Skin epidermis (tissue), 12 donors: ENCODE measurements around the gene HBE1.

Source experiments
- H3K27ac ChIP-seq, 21 experiments: fragments of 200-600 bp; sonication (generic) in 11 of 21; one replicate each; pipeline ENCODE4 v1.5.0; 2020; ENCODE audit warnings: mild to moderate bottlenecking in 3 of 21, inconsistent platforms in 2 of 21, moderate library complexity in 2 of 21
- H3K4me3 ChIP-seq, 7 experiments: fragments of 200-600 bp; sonication (generic) in 2 of 7; one replicate each; pipeline ENCODE4 v1.5.0; 2020; ENCODE audit warnings: inconsistent platforms in 2 of 7, mild to moderate bottlenecking in 2 of 7, moderate library complexity in 1 of 7

The HBE1 gene

GRCh38 chr11:5239046-5239445 lies 30.7 kb downstream of the HBE1 start:
- Histone ChIP-seq H3K27ac (no peak overlapping the region), H3K4me3 (no peak overlapping the region)

- Histone ChIP-seq H3K27ac (no peak overlapping the region), H3K4me3 (no peak overlapping the region)
Observed at GRCh38 chr11:5238486-5238885, 31.3 kb downstream of the HBE1 start.

DNA sequence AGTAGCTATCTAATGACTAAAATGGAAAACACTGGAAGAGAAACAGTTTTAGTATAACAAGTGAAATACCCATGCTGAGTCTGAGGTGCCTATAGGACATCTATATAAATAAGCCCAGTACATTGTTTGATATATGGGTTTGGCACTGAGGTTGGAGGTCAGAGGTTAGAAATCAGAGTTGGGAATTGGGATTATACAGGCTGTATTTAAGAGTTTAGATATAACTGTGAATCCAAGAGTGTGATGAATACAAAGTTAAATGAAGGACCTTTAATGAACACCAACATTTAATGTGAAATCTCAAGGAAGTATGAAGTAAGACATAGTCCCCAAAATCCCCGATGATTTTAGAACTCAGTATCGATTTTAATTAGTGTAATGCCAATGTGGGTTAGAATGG lies 32.3 kb downstream of the HBE1 start:
- H3K27ac ChIP-seq = no peak overlapping the region
- no peak overlapping the region for H3K4me3 ChIP-seq

DNA sequence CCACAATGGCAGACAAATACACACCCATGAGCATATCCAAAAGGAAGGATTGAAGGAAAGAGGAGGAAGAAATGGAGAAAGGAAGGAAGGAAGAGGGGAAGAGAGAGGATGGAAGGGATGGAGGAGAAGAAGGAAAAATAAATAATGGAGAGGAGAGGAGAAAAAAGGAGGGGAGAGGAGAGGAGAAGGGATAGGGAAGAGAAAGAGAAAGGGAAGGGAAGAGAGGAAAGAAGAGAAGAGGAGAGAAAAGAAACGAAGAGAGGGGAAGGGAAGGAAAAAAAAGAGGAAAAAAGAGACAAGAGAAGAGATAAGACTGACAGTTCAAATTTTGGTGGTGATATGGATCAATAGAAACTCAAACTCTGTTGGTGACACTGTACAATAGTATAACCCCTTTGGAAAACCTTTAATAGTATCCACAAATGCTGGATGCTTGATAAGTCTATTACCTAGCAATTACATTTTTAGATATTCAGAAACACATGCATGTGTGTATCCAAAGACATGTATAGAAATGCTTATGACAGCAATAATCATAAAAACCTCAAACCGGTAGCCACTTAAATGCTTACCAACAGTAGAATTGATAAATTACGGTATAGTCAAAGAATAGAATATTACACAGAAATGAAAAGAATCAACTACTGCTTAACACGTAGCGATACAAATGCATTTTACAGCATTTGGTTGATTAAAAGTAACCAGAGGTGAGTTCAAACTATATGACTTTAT lies 34.2 kb downstream of the HBE1 start:
- no peak overlapping the region for H3K4me3 ChIP-seq
- no peak overlapping the region for H3K27ac ChIP-seq

DNA sequence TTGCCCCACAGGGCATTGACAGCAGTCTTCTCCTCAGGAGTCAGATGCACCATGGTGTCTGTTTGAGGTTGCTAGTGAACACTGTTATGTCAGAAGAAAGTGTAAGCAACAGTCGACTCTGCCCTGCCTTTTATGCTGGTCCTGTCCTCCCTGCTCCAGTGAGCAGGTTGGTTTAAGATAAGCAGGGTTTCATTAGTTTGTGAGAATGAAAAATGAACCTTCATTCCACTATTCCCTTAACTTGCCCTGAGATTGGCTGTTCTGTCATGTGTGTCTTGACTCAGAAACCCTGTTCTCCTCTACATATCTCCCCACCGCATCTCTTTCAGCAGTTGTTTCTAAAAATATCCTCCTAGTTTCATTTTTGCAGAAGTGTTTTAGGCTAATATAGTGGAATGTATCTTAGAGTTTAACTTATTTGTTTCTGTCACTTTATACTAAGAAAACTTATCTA lies 35.3 kb downstream of the HBE1 start, which contains the start of gene HBD:
HBD (minus strand) TSS at position 103 of the 454 bp plus-strand sequence; CDS start at position 53, 50 bp downstream.
- H3K4me3 ChIP-seq = no peak within 1 kb of the TSS
- H3K27ac ChIP-seq = no peak within 1 kb of the TSS

DNA sequence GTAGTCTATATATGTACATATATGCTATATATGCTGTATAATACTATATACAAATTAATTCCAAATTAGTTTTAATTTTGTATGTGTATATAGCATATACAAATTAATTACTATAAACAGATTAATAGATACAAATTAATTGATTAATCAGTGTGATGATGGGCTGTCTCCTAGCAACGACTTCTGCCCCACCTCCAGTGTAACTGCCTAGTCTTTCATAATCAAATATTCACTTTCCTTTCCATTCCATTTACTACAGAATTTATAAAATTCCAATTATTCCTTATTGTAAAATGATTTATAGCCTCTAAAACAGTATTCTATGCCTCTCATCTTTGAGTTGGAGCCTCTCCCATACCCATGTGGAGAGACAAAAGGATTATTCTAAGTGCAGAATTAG lies 36.4 kb downstream of the HBE1 start:
- Histone ChIP-seq H3K27ac (no peak overlapping the region), H3K4me3 (no peak overlapping the region)

DNA sequence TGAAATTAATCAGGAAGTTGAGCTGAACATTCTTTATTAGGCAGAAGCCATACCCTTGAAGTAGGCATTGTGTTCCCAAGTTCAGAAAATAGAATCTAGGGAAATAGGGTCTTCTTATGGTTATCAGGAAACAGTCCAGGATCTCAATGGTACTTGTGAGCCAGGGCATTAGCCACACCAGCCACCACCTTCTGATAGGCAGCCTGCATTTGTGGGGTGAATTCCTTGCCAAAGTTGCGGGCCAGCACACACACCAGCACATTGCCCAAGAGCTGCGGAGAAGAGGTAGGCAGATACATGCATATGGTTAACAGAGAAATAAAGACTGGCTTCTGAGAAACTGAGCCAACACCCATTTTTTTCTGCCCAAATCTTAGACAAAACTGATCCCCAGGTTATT lies 36.9 kb downstream of the HBE1 start:
- H3K4me3 ChIP-seq = no peak overlapping the region

DNA sequence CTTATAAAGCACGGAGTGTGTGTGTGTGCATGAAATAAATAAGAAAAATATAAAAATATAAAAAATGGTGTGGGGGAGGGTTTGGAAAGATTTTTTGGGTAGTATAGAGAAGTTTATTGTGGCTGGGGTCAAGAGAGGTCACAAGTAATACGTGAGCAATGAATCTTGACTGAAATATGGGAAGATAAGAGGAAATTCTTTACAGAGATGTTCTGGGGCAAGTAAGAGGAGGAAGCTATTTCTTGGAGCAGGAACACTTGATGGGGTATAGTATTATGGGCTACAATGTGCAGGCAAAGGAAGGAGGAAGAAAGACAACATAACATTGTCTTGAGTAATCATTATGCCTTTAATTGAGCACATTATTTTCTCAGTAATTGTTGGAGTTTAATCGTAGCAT lies 37.6 kb downstream of the HBE1 start:
- Histone ChIP-seq H3K27ac (no peak overlapping the region), H3K4me3 (no peak overlapping the region)

More for the DNA sequence above, 36.9 kb downstream of the HBE1 start:
- no peak overlapping the region for H3K27ac ChIP-seq

- H3K27ac ChIP-seq = no peak overlapping the region
- no peak overlapping the region for H3K4me3 ChIP-seq
Observed at GRCh38 chr11:5231111-5231510, 38.6 kb downstream of the HBE1 start.

DNA sequence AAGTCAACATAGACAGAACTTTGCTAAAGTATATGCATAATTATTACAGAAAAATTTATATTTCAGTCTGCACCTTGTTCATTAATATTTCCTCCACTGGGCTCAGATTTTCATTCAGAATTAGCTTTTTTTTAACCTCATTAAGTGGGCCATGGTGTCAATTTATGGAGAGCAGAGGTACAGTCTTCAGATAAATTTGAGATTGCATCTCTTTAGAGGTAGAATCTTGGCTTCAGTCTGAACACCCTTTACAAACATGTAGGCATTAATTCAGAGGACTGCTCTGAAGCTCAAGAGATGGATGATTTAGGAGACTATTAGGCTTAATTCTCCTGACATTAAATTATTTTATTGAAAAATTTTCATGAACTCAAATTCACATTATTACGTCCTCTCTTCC lies 39.5 kb downstream of the HBE1 start:
- H3K27ac ChIP-seq = no peak overlapping the region

GRCh38 chr11:5229796-5230195 lies 39.9 kb downstream of the HBE1 start:
- no peak overlapping the region for H3K27ac ChIP-seq

More for the DNA sequence above, 39.5 kb downstream of the HBE1 start:
- no peak overlapping the region for H3K4me3 ChIP-seq

GRCh38 chr11:5229356-5229755 lies 40.4 kb downstream of the HBE1 start:
- no peak overlapping the region for H3K4me3 ChIP-seq
- H3K27ac ChIP-seq = no peak overlapping the region

More at GRCh38 chr11:5229796-5230195, 39.9 kb downstream of the HBE1 start:
- H3K4me3 ChIP-seq = no peak overlapping the region

DNA sequence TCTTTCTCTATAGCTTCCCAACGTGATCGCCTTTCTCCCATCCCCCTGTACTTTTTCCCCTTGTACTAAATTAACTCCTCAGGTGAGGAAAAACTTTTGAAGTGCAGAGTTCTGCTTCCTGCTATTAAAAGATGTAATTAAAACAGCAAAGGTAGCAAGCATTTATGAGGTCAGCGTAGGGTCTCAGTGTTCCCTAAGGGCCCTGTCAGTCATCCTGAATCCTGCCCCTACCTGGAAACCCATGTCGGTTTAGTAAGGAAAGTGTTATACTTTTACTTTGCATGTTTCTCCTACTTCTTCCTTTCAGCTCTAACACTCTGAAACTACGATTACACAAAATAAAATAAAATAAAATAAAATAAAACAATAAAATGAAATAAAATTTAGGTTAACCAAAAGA lies 41.6 kb downstream of the HBE1 start:
- H3K4me3 ChIP-seq = no peak overlapping the region
- no peak overlapping the region for H3K27ac ChIP-seq

DNA sequence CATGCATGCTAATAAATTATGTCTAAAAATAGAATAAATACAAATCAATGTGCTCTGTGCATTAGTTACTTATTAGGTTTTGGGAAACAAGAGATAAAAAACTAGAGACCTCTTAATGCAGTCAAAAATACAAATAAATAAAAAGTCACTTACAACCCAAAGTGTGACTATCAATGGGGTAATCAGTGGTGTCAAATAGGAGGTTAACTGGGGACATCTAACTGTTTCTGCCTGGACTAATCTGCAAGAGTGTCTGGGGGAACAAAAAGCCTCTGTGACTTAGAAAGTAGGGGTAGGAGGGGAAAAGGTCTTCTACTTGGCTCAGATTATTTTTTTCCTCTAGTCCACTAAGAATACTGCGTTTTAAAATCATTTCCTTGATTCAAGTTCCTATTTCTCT lies 42.1 kb downstream of the HBE1 start:
- Histone ChIP-seq H3K4me3 (no peak overlapping the region), H3K27ac (no peak overlapping the region)

GRCh38 chr11:5226732-5227310 lies 42.9 kb downstream of the HBE1 start, which contains the start of gene HBB:
TSS of gene HBB (minus strand) at chr11:5227071. CDS start at chr11:5227021, 50 bp downstream.
- Histone ChIP-seq H3K27ac (no peak within 1 kb of the TSS), H3K4me3 (no peak within 1 kb of the TSS)

- Histone ChIP-seq H3K27ac (no peak overlapping the region), H3K4me3 (no peak overlapping the region)
Observed at GRCh38 chr11:5225480-5225871, 44.3 kb downstream of the HBE1 start.

- Histone ChIP-seq H3K4me3 (no peak overlapping the region), H3K27ac (no peak overlapping the region)
Observed at GRCh38 chr11:5224538-5225479, 44.9 kb downstream of the HBE1 start.

DNA sequence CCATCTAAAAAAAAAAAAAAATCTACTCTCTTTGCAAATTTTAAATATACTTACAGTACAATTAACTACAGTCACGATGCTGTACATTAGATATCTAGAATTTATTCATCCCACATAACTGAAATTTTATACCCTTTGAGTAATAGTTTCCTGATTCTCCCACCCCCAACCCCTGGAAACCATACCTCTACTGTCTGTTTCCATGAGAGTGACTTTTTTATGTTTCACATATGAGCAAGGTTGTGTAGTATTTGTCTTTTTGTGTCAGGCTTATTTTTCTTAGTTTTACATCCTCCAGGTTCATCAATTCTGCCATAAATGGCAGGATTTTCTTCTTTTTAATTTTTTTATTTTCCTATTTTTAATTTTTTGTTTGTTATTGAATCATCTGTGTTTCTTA lies 46.1 kb downstream of the HBE1 start:
- H3K4me3 ChIP-seq = no peak overlapping the region
- no peak overlapping the region for H3K27ac ChIP-seq

DNA sequence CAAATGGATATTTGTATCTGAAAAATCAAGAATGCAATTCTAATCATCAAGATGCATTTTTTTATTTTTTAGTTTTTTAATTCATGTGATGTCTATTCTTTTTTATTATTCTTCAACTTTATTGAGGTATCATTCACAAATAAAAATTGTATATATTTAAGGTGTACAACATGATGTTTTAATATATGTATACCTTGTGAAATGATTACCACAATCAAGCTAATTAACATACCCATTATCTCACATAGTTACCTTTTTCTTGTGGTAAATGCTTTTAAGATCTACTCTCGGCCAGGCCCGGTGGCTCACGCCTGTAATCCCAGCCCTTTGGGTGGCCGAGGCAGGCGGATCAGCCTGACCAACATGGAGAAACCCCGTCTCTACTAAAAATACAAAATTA lies 46.6 kb downstream of the HBE1 start:
- Histone ChIP-seq H3K27ac (no peak overlapping the region), H3K4me3 (no peak overlapping the region)
